Measurements from ENCODE around the gene PCDHGB2.
"Not testable (repeated sequence)": the region's sequence is repeated elsewhere in the genome, so short reads cannot be mapped to it uniquely, and the experiment has no call there.

The PCDHGB2 gene

DNA sequence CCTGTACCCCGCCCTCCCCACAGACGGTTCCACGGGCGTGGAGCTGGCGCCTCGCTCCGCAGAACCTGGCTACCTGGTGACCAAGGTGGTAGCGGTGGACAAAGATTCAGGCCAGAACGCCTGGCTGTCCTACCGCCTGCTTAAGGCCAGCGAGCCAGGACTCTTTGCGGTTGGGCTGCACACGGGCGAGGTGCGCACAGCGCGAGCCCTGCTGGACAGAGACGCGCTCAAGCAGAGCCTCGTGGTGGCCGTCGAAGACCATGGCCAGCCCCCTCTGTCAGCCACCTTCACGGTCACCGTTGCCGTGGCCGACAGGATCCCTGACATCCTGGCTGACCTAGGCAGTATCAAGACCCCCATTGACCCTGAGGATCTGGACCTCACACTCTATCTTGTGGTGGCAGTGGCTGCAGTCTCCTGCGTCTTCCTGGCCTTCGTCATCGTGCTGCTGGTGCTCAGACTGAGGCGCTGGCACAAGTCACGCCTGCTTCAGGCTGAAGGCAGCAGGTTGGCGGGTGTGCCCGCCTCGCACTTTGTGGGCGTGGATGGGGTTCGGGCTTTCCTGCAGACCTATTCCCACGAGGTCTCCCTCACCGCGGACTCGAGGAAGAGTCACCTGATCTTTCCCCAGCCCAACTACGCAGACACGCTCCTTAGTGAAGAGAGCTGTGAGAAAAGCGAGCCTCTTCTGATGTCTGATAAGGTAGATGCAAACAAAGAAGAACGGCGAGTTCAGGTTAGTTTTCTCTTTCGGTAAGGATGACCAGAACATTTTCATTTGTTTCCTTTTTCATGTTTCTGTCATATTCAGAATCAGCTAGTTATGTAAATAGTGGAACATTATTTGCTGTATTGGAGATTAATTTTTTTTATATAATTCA, 6.5 kb downstream of the PCDHGB2 start:
- peaks cover 71% of the 10 kb centered on the region for H3K9me3 ChIP-seq
- no peak for TF ChIP-seq Cebpa-rat (IDR thresholded peaks at IDR 0.05)
- H3K9ac ChIP-seq = no peak overlapping the region

GRCh38 chr5:141369994-141370848, 10.4 kb downstream of the PCDHGB2 start, which contains the start of gene PCDHGB3:
TSS of gene PCDHGB3 (plus strand) at chr5:141370242. CDS start at chr5:141370395, 153 bp downstream.
- H3K4me1 ChIP-seq = no peaks in the 10 kb centered on the region
- H3K36me3 ChIP-seq = 0 out of 2 replicates have a peak, but pooled peaks cover 7% of the 10 kb centered on the region
- H3K27ac ChIP-seq = no peak within 1 kb of the TSS
- TF ChIP-seq Cebpa-rat (IDR thresholded peaks at IDR 0.05) = no peak
- no peak within 1 kb of the TSS for H3K4me3 ChIP-seq
- H3K4me2 ChIP-seq = no peak within 1 kb of the TSS
- peaks cover 71% of the 10 kb centered on the region for H3K9me3 ChIP-seq
- no peaks in the 10 kb centered on the region for H3K27me3 ChIP-seq
- H3K9ac ChIP-seq = no peak within 1 kb of the TSS
- H4K20me1 ChIP-seq = no peaks in the 10 kb centered on the region

More for the DNA sequence above, 6.5 kb downstream of the PCDHGB2 start:
- Histone ChIP-seq H3K27me3 (no peaks in the 10 kb centered on the region), H3K4me2 (no peak overlapping the region), H3K4me3 (no peak overlapping the region), H3K27ac (no peak overlapping the region), H3K4me1 (no peaks in the 10 kb centered on the region), H3K36me3 (no peaks in the 10 kb centered on the region), H4K20me1 (no peaks in the 10 kb centered on the region)

DNA sequence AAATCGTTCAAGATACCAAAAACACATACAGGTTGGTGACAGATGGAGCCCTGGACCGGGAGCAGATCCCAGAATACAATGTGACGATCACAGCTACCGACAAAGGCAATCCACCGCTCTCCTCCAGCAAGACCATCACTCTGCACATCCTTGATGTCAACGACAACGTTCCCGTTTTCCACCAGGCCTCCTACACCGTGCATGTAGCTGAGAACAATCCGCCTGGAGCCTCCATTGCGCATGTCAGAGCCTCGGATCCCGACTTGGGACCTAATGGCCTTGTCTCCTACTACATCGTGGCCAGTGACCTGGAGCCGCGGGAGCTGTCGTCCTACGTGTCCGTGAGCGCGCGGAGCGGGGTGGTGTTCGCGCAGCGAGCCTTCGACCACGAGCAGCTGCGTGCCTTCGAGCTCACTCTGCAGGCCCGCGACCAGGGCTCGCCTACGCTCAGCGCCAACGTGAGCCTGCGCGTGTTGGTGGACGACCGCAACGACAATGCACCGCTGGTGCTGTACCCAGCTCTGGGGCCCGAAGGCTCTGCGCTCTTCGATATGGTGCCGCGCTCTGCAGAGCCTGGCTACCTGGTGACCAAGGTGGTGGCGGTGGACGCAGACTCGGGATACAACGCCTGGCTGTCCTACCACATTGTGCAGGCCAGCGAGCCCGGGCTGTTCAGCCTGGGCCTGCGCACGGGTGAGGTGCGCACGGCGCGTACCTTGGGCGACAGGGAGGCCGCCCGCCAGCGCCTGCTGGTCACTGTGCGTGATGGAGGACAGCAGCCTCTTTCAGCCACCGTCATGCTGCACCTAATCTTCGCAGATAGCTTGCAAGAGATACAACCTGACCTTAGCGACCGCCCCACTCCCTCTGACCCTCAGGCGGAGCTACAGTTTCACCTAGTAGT, 12.0 kb downstream of the PCDHGB2 start:
- H3K27ac ChIP-seq = no peak overlapping the region
- H3K4me2 ChIP-seq = no peak overlapping the region
- no peak overlapping the region for H3K4me3 ChIP-seq
- peaks cover 69% of the 10 kb centered on the region for H3K9me3 ChIP-seq
- TF ChIP-seq Cebpa-rat (IDR thresholded peaks at IDR 0.05) = no peak
- H3K27me3 ChIP-seq = no peaks in the 10 kb centered on the region
- H3K36me3 ChIP-seq = 0 out of 2 replicates have a peak, but pooled peaks cover 7% of the 10 kb centered on the region
- H3K4me1 ChIP-seq = no peaks in the 10 kb centered on the region
- H4K20me1 ChIP-seq = no peaks in the 10 kb centered on the region
- H3K9ac ChIP-seq = no peak overlapping the region

DNA sequence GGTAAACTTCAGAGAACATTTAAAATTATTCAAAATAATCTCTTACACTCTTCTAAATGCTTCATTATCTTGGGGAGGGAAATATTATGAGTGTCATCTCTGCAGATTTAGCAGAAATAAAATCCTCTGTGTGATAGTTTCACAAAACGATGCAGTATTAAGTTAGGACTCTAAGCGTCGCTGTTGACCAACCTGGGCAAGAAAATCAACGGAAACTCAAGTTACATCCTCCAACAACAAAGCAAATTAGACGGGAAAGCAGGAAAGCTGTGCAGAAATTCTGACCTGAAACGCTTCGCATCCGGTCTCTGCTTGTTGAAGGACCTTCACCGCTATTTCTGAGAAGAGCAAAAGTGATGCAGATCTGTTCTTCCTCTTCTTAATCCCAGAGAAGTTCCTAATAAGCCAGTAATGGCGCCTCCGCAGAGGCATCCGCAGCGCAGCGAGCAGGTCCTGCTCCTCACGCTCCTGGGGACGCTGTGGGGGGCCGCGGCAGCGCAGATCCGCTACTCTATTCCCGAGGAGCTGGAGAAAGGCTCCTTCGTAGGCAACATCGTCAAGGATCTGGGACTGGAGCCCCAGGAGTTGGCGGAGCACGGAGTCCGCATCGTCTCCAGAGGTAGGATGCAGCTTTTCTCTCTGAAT, 14.0 kb downstream of the PCDHGB2 start, which contains the start of gene PCDHGA6:
PCDHGA6 (plus strand) TSS at position 219 of the 645 bp plus-strand sequence; CDS start at position 412, 193 bp downstream.
- H3K4me2 ChIP-seq = no peak within 1 kb of the TSS
- H3K9ac ChIP-seq = no peak within 1 kb of the TSS
- H3K4me3 ChIP-seq = no peak within 1 kb of the TSS
- H3K27ac ChIP-seq = no peak within 1 kb of the TSS
- H4K20me1 ChIP-seq = no peaks in the 10 kb centered on the region
- H3K4me1 ChIP-seq = no peaks in the 10 kb centered on the region
- peaks cover 73% of the 10 kb centered on the region for H3K9me3 ChIP-seq
- no peak for TF ChIP-seq Cebpa-rat (IDR thresholded peaks at IDR 0.05)
- no peaks in the 10 kb centered on the region for H3K27me3 ChIP-seq
- H3K36me3 ChIP-seq = 0 out of 2 replicates have a peak, but pooled peaks cover 7% of the 10 kb centered on the region

DNA sequence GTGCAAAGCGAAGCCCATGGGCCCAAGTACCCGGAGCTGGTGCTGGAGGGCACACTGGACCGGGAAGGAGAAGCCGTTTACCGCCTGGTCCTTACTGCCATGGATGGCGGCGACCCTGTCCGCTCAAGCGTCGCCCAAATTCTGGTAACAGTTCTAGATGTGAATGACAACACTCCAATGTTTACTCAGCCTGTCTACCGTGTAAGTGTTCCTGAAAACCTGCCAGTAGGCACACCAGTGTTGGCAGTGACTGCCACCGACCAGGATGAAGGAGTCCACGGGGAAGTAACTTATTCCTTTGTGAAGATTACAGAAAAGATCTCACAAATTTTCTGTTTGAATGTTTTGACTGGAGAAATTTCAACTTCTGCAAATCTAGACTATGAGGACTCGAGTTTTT, 14.8 kb downstream of the PCDHGB2 start:
- H3K27me3 ChIP-seq = no peaks in the 10 kb centered on the region
- H3K9ac ChIP-seq = no peak overlapping the region
- H3K36me3 ChIP-seq = 0 out of 2 replicates have a peak, but pooled peaks cover 7% of the 10 kb centered on the region
- H3K4me3 ChIP-seq = no peak overlapping the region
- no peak overlapping the region for H3K4me2 ChIP-seq
- H3K4me1 ChIP-seq = no peaks in the 10 kb centered on the region
- H3K27ac ChIP-seq = no peak overlapping the region
- no peak for TF ChIP-seq Cebpa-rat (IDR thresholded peaks at IDR 0.05)
- no peaks in the 10 kb centered on the region for H4K20me1 ChIP-seq
- H3K9me3 ChIP-seq = peaks cover 73% of the 10 kb centered on the region

GRCh38 chr5:141375444-141376155, 15.8 kb downstream of the PCDHGB2 start:
- H4K20me1 ChIP-seq, H3K4me3 ChIP-seq, H3K4me1 ChIP-seq, H3K9ac ChIP-seq, H3K27ac ChIP-seq, H3K4me2 ChIP-seq, H3K36me3 ChIP-seq, H3K27me3 ChIP-seq: not testable (repeated sequence)
- peaks cover 65% of the 10 kb centered on the region for H3K9me3 ChIP-seq

- no peaks in the 10 kb centered on the region for H3K4me1 ChIP-seq
- H3K9me3 ChIP-seq = peaks cover 34% of the 10 kb centered on the region
- no peak within 1 kb of the TSS for H3K27ac ChIP-seq
- no peak for TF ChIP-seq Cebpa-rat (IDR thresholded peaks at IDR 0.05)
- no peak within 1 kb of the TSS for H3K4me2 ChIP-seq
- no peak within 1 kb of the TSS for H3K9ac ChIP-seq
- no peak within 1 kb of the TSS for H3K4me3 ChIP-seq
- no peaks in the 10 kb centered on the region for H3K36me3 ChIP-seq
- H4K20me1 ChIP-seq = no peaks in the 10 kb centered on the region
- H3K27me3 ChIP-seq = no peaks in the 10 kb centered on the region
These were observed 22.9 kb downstream of the PCDHGB2 start, which contains the start of gene PCDHGA7 for GRCh38 chr5:141382469-141383294. TSS of gene PCDHGA7 (plus strand) at chr5:141382742. CDS start at chr5:141382900, 158 bp downstream.

Data from BLaER1 (cell line).